Omental fat pad (tissue), 4 donors: ENCODE measurements around the gene ZNF618. TPM values are rescaled to one million over a fixed set of nuclear protein-coding genes. Genes with fewer than 3 reads are reported as not detected.
A peak's percentile ranks its signal among the peaks of the same experiment; 100 is the strongest.

Experiments used
- ATAC-seq: fragments of 150-250 bp; one replicate; pipeline ENCODE4 v1.9.1; 2016; ENCODE audit warnings: mild to moderate bottlenecking, moderate library complexity; ENCODE audit not compliant: low FRiP score
- DNase-seq: peaks from one replicate; pipeline ENCODE4 v3.0.0-alpha.2; 2019; ENCODE audit warnings: low spot score
- total RNA-seq, 4 donors: library from RNA; depleted of rRNA; stranded (reverse); fragments of >200 nt; gene quantifications; one replicate each; pipeline ENCODE4 v1.1.0, GENCODE V29; 2016
- TF ChIP-seq, protein P1 (sequence below), 3 donors: fragments of 450-650 bp; IDR thresholded peaks; one replicate each; pipeline ENCODE4 v1.5.1; 2016 to 2017; ENCODE audit warnings: antibody characterized with exemption in 3 of 3, mild to moderate bottlenecking in 3 of 3, moderate library complexity in 2 of 3

ZNF618 gene, protein sequence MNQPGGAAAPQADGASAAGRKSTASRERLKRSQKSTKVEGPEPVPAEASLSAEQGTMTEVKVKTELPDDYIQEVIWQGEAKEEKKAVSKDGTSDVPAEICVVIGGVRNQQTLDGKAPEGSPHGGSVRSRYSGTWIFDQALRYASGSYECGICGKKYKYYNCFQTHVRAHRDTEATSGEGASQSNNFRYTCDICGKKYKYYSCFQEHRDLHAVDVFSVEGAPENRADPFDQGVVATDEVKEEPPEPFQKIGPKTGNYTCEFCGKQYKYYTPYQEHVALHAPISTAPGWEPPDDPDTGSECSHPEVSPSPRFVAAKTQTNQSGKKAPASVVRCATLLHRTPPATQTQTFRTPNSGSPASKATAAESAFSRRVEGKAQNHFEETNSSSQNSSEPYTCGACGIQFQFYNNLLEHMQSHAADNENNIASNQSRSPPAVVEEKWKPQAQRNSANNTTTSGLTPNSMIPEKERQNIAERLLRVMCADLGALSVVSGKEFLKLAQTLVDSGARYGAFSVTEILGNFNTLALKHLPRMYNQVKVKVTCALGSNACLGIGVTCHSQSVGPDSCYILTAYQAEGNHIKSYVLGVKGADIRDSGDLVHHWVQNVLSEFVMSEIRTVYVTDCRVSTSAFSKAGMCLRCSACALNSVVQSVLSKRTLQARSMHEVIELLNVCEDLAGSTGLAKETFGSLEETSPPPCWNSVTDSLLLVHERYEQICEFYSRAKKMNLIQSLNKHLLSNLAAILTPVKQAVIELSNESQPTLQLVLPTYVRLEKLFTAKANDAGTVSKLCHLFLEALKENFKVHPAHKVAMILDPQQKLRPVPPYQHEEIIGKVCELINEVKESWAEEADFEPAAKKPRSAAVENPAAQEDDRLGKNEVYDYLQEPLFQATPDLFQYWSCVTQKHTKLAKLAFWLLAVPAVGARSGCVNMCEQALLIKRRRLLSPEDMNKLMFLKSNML
- 1 to 10 TPM; 2.2 to 8.8 (median 5.9) TPM for total RNA-seq

DNA sequence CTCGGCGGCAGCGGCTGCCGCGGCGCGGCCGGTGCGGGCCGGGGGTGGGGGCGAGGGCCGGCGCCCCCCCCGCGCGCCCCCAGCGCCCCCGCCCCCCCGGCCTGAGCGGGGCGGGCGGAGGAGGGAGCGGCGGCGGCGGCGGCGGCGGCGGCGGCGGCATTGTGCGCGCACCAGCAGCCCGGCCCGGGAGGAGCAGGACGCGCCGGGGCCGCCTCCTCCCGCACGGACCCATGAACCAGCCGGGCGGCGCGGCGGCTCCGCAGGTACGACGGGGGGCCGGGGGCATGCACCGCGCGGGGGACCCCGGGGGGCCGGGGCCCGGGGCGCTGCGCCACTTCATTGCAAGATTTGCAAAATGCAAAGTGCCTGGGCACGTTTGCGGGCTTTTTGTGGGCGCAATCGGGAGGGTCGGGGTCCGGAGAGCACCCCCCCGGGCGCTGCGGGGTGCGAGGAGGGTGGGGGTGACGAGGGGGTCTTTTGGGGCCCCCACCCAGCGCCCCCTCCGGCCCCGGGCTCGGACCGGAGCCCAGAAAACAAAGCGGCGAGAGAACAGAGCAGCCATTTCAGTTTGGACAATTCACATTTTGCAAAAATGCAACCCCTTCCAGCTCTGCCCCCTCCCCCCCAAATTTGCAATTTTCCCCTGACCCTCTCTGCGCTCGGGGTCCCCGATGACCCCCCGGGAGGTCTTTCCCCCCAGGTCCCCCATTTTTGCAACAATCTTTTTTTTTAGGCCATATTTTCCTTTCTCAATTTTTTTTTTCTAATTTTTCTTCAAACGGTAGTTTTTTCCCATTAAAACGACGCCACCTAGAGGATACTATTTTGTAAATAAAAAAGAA, at the start of gene ZNF618:
ZNF618 (plus strand) TSS at position 159 of the 842 bp plus-strand sequence; CDS start at position 231, 72 bp downstream.
- TF ChIP-seq, protein P1, sequence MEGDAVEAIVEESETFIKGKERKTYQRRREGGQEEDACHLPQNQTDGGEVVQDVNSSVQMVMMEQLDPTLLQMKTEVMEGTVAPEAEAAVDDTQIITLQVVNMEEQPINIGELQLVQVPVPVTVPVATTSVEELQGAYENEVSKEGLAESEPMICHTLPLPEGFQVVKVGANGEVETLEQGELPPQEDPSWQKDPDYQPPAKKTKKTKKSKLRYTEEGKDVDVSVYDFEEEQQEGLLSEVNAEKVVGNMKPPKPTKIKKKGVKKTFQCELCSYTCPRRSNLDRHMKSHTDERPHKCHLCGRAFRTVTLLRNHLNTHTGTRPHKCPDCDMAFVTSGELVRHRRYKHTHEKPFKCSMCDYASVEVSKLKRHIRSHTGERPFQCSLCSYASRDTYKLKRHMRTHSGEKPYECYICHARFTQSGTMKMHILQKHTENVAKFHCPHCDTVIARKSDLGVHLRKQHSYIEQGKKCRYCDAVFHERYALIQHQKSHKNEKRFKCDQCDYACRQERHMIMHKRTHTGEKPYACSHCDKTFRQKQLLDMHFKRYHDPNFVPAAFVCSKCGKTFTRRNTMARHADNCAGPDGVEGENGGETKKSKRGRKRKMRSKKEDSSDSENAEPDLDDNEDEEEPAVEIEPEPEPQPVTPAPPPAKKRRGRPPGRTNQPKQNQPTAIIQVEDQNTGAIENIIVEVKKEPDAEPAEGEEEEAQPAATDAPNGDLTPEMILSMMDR (IDR thresholded peaks at IDR 0.05): no peak
- ATAC-seq: peak; percentile 69
- no peak for DNase-seq

DNA sequence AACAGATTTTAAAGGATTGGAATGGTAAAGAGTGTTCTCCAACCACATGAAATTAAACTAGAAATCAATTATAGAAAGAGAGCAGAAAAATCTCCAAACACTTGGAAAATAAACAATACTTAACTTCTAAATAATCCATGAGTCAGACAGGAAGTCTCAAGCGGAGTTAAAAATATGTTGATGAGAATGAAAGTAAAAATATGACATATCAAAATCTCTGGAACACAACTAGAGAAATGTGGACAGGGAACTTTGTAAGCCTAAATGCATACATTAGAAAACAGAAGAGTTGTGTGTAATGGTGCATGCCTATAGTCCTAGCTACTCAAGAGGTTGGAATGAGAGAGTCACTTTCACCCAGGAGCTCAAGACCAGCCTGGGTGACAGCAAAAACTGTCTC, 47.9 kb upstream of the ZNF618 start:
- ATAC-seq (no peak), DNase-seq (no peak)
- TF ChIP-seq, protein P1 (IDR thresholded peaks at IDR 0.05): no peak

DNA sequence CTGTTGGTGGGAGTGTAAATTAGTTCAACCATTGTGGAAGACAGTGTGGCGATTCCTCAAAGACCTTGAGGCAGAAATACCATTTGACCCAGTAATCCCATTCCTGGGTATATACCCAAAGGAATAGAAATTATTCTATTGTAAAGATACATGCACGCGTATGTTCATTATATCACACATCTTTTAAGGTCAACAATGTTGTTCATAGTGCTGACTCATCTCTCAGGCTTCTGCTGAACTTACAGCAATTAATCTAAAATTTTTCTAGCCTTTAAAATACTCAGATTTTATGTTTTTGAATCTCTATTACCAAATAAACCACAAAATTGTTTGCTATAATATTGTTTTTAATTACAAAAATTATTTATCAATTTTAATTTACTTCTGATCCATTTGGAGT, 38.8 kb upstream of the ZNF618 start:
- DNase-seq (no peak), ATAC-seq (no peak)
- TF ChIP-seq, protein P1 (IDR thresholded peaks at IDR 0.05): no peak

DNA sequence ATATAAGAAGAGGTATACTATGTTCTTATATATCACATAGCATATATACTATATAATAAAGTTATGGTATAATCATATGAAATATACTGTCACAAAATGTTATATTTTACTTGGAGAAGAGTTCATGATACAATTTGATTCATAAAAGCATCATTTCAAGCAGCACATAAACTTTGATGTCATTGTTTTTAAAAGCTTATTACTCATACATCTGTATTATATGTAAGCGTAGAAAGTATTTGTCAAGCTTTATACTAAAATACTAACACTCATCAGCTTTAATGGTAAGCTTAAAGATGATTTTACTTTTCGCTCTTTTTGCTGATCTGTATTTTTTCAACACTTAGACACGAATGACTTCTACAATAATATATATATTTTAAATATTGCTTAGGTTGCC, 34.0 kb upstream of the ZNF618 start:
- ATAC-seq (no peak), DNase-seq (no peak)
- TF ChIP-seq, protein P1 (IDR thresholded peaks at IDR 0.05): no peak

DNA sequence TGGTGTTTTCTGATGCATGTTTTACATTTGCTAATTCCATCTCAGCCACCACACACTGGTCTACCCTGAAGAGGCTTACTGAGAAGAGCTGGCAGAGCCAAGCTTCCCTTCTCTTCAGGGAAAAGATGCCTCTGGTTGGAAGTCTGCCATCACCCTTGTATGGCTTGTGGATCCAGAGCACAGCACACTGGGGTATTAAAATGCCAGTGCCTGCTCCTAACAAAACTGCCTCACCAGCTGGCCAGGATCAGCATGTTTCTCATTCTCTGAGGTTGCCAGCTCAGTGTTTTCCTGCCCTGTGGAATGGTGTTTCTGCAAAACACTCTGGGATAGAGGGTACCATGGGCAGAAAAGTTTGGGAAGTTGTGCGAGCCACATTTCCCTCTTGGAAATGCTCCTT, 31.6 kb upstream of the ZNF618 start:
- DNase-seq: no peak
- TF ChIP-seq, protein P1 (IDR thresholded peaks at IDR 0.05): no peak
- ATAC-seq: no peak

DNA sequence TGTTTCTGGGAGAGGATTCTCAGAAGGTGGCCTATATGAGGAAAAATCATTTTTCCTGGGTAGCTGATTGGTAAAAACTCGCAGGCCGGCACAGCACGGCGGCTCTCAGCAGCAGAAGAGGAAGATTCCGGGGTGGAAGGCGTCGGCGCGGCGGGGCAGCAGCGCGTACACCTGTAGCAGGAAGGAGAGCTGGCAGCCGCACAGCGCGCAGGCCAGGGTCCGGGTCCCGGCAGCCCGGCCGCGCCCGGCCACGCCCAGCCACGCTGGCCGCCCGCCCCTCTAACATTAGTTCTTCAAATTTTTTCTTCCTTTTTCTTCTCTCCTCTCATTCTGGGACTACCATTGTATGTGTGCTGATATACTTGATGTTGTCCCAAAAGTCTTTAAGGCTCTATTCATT, 24.8 kb upstream of the ZNF618 start:
- DNase-seq: no peak
- ATAC-seq: no peak
- TF ChIP-seq, protein P1 (IDR thresholded peaks at IDR 0.05): no peak
